Ishikawa (cell line): Measurements from ENCODE around the gene TBC1D1.

Experiments used
- CEBPB ChIP-seq: IDR thresholded peaks from 2 replicates; pipeline ENCODE4 v1.6.1; 2012
- EP300 ChIP-seq: IDR thresholded peaks from 2 replicates; pipeline ENCODE4 v1.6.1; 2012; ENCODE audit warnings: borderline replicate concordance
- TAF1 ChIP-seq: IDR thresholded peaks from 2 replicates; pipeline ENCODE4 v1.6.1; 2012; ENCODE audit warnings: low read depth, mild to moderate bottlenecking
- TCF12 ChIP-seq: IDR thresholded peaks from 2 replicates; pipeline ENCODE4 v1.6.1; 2012; ENCODE audit warnings: low read depth
- TF ChIP-seq, protein P1 (sequence below): IDR thresholded peaks from 2 replicates; pipeline ENCODE4 v1.6.1; 2012; ENCODE audit warnings: low read depth, mild to moderate bottlenecking
- TF ChIP-seq, protein P2 (sequence below): IDR thresholded peaks from 2 replicates; pipeline ENCODE4 v1.6.1; 2012

DNA sequence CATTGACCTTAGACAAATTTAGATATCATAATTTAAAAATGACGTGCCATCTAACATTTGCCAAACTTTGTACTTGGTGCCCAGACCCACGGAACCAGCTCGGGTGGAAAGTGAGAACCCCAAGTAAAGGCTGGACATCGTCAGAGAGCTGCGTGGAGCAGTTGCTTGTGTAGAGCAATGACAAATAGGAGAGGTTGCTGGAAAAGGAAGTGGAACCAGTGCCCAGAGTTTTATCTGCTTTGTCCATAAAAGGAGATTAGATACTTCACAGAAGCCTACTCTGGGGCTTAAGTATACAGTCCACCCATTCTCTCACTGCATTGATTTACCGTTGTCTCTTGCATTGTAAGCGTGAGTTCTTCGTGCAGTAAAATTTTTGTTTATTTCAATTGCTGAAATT is 5.4 kb upstream of the TBC1D1 start:
- no peak for TF ChIP-seq EP300
- no peak for TF ChIP-seq TAF1
- TF ChIP-seq, protein P1, sequence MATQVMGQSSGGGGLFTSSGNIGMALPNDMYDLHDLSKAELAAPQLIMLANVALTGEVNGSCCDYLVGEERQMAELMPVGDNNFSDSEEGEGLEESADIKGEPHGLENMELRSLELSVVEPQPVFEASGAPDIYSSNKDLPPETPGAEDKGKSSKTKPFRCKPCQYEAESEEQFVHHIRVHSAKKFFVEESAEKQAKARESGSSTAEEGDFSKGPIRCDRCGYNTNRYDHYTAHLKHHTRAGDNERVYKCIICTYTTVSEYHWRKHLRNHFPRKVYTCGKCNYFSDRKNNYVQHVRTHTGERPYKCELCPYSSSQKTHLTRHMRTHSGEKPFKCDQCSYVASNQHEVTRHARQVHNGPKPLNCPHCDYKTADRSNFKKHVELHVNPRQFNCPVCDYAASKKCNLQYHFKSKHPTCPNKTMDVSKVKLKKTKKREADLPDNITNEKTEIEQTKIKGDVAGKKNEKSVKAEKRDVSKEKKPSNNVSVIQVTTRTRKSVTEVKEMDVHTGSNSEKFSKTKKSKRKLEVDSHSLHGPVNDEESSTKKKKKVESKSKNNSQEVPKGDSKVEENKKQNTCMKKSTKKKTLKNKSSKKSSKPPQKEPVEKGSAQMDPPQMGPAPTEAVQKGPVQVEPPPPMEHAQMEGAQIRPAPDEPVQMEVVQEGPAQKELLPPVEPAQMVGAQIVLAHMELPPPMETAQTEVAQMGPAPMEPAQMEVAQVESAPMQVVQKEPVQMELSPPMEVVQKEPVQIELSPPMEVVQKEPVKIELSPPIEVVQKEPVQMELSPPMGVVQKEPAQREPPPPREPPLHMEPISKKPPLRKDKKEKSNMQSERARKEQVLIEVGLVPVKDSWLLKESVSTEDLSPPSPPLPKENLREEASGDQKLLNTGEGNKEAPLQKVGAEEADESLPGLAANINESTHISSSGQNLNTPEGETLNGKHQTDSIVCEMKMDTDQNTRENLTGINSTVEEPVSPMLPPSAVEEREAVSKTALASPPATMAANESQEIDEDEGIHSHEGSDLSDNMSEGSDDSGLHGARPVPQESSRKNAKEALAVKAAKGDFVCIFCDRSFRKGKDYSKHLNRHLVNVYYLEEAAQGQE, result no peak
- TF ChIP-seq, protein P2, sequence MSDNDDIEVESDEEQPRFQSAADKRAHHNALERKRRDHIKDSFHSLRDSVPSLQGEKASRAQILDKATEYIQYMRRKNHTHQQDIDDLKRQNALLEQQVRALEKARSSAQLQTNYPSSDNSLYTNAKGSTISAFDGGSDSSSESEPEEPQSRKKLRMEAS, result no peak
- no peak for TF ChIP-seq CEBPB
- no peak for TF ChIP-seq TCF12
